Panc1 (cell line): ENCODE results near the gene ATXN1.

Experiments
- POLR2AphosphoS5 ChIP-seq: IDR thresholded peaks from 2 replicates; pipeline ENCODE4 v1.6.1; 2012; ENCODE audit warnings: mild to moderate bottlenecking, low read depth, low read length, moderate library complexity
- TF ChIP-seq, protein P1 (sequence below): fragments of 450-650 bp; IDR thresholded peaks from 2 replicates; pipeline ENCODE4 v1.5.1; 2017; ENCODE audit warnings: mild to moderate bottlenecking

DNA sequence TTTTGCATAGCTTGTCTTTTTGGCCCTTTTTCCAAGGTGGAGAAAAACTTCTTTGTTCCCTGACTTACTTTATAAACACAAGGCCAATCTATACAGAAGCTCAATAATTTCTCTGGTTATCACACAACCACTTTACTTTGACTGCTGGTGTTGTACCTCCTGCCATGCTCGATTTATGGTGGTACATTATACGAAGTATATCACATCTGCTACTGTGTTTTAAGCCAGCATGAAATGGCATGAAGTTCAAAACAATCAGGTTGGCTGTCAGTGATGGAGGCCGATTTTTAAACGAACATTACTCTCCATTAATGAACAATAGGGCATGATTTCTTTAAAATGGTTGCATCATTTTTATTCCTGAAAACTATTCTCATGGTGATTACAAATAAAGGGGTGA lies 21.0 kb upstream of the ATXN1 start:
- TF ChIP-seq, protein P1, sequence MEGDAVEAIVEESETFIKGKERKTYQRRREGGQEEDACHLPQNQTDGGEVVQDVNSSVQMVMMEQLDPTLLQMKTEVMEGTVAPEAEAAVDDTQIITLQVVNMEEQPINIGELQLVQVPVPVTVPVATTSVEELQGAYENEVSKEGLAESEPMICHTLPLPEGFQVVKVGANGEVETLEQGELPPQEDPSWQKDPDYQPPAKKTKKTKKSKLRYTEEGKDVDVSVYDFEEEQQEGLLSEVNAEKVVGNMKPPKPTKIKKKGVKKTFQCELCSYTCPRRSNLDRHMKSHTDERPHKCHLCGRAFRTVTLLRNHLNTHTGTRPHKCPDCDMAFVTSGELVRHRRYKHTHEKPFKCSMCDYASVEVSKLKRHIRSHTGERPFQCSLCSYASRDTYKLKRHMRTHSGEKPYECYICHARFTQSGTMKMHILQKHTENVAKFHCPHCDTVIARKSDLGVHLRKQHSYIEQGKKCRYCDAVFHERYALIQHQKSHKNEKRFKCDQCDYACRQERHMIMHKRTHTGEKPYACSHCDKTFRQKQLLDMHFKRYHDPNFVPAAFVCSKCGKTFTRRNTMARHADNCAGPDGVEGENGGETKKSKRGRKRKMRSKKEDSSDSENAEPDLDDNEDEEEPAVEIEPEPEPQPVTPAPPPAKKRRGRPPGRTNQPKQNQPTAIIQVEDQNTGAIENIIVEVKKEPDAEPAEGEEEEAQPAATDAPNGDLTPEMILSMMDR, result no peak
- TF ChIP-seq POLR2AphosphoS5, result no peak
